ENCODE measurements around the gene LRRC9. TPM values are rescaled to one million over a fixed set of nuclear protein-coding genes. Genes with fewer than 3 reads are reported as not detected.

Gene LRRC9
- total RNA-seq, 1 experiment from 2014 or later, result not detected

DNA sequence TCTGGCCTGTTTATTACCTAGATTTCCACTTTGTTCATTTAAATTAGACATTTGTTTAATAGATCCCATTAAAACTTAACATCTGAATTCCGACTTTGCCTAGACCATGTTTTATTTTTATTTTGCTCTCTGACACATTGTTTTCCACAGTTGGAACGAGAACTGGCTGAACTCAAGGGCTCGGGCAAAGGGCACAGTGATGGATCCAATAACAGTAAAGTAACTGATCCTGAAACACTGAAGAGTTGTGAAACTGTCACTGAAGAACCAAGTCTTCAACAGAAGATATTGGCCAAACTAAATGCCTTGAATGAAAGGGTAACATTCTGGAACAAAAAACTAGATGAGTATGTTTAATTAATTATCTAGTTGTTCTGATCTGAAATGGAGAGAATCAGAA is 39.7 kb downstream of the LRRC9 start:
- intact Hi-C loops (cut with micrococcal nuclease; ENCODE audit: unreplicated experiment), result no loop called here
- Histone ChIP-seq H3K27me3 (ENCODE audit: insufficient read depth, low read depth) (no peaks in the 10 kb centered on the region), H3K4me3 (no peak overlapping the region), H4K20me1 (ENCODE audit: insufficient read depth) (no peaks in the 10 kb centered on the region), H3K79me2 (ENCODE audit: low read depth) (no peaks in the 10 kb centered on the region), H3K4me2 (no peak overlapping the region), H3F3A (ENCODE audit: insufficient read depth, low read depth) (no peaks in the 10 kb centered on the region), H3K36me3 (ENCODE audit: low read depth) (no peaks in the 10 kb centered on the region), H3K27ac (no peak overlapping the region), H3K9me2 (ENCODE audit: insufficient read depth) (no peaks in the 10 kb centered on the region), H3K9me3 (ENCODE audit: insufficient read depth, low read depth) (0 out of 2 replicates have a peak, but pooled peaks cover 7% of the 10 kb centered on the region), H2AFZ (no peak overlapping the region), H3K4me1 (replicated peaks; ENCODE audit: insufficient read depth) (no peaks in the 10 kb centered on the region)
- POLR2A ChIA-PET (ENCODE audit: unreplicated experiment), result no interaction called here
- DNase-seq, result no peak
- TF ChIP-seq EZH2 (IDR thresholded peaks at IDR 0.05; ENCODE audit: low read depth), result no peak
- TF ChIP-seq, protein P1, sequence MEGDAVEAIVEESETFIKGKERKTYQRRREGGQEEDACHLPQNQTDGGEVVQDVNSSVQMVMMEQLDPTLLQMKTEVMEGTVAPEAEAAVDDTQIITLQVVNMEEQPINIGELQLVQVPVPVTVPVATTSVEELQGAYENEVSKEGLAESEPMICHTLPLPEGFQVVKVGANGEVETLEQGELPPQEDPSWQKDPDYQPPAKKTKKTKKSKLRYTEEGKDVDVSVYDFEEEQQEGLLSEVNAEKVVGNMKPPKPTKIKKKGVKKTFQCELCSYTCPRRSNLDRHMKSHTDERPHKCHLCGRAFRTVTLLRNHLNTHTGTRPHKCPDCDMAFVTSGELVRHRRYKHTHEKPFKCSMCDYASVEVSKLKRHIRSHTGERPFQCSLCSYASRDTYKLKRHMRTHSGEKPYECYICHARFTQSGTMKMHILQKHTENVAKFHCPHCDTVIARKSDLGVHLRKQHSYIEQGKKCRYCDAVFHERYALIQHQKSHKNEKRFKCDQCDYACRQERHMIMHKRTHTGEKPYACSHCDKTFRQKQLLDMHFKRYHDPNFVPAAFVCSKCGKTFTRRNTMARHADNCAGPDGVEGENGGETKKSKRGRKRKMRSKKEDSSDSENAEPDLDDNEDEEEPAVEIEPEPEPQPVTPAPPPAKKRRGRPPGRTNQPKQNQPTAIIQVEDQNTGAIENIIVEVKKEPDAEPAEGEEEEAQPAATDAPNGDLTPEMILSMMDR (conservative IDR thresholded peaks at IDR 0.05), result no peak
- no TSS peak for BruUV-seq (replicated peaks)
- CTCF ChIA-PET, result no interaction called here

DNA sequence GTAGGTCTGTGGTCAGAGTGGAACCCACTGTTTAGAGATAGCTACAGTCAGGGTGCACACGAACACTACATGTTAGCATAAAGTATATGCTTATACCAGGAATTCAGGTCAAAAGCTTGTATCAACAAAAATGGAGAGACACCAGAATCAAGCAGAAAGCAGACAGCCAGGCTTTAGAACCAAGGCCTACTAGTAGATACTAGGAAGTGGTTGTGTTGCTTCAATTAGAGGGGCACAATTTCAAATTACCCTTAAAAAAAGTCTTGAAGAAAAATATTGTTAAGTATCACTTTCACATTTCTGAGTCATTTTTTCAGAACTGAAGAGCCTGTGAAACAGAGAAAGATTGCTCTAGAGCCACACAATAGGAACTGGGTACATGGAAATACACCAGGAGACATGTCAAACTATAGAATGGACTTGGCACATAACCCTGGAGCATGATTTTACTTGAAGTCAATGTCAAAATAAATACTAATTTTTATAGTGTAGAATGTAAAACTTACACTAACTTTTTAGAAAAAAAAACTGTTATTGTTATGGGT is 41.6 kb downstream of the LRRC9 start:
- intact Hi-C loops (cut with micrococcal nuclease; ENCODE audit: unreplicated experiment), result no loop called here
- Histone ChIP-seq H4K20me1 (ENCODE audit: insufficient read depth) (no peaks in the 10 kb centered on the region), H3K9me2 (ENCODE audit: insufficient read depth) (no peaks in the 10 kb centered on the region), H3K9me3 (ENCODE audit: insufficient read depth, low read depth) (0 out of 2 replicates have a peak, but pooled peaks cover 4% of the 10 kb centered on the region), H3K4me2 (no peak overlapping the region), H3K79me2 (ENCODE audit: low read depth) (no peaks in the 10 kb centered on the region), H3K4me1 (replicated peaks; ENCODE audit: insufficient read depth) (no peaks in the 10 kb centered on the region), H3K4me3 (no peak overlapping the region), H3F3A (ENCODE audit: insufficient read depth, low read depth) (no peaks in the 10 kb centered on the region), H3K27me3 (ENCODE audit: insufficient read depth, low read depth) (no peaks in the 10 kb centered on the region), H3K27ac (no peak overlapping the region), H2AFZ (no peak overlapping the region), H3K36me3 (ENCODE audit: low read depth) (no peaks in the 10 kb centered on the region)
- DNase-seq, result no peak
- ChIA-PET POLR2A (ENCODE audit: unreplicated experiment) (no interaction called here), CTCF (interaction anchor here (0.7 kb wide), 1 partner anchor 1366 kb away, joined by 3 read pairs; no protein-coding TSS in a partner anchor)
- BruUV-seq (replicated peaks), result no TSS peak
- TF ChIP-seq EZH2 (IDR thresholded peaks at IDR 0.05; ENCODE audit: low read depth), result no peak

- intact Hi-C loops (cut with micrococcal nuclease; ENCODE audit: unreplicated experiment), result loop anchor here (1.0 to 5.0 kb wide), 4 partner anchors 200 to 1288 kb away; partner anchors contain the start of gene DHRS7
- H3K4me3 ChIP-seq, result no peak overlapping the region
- BruUV-seq (replicated peaks), result no TSS peak
- H3K79me2 ChIP-seq (ENCODE audit: low read depth), result no peaks in the 10 kb centered on the region
- H3K27me3 ChIP-seq (ENCODE audit: insufficient read depth, low read depth), result no peaks in the 10 kb centered on the region
- no peak for DNase-seq
- no peak overlapping the region for H3K27ac ChIP-seq
- TF ChIP-seq EZH2 (IDR thresholded peaks at IDR 0.05; ENCODE audit: low read depth), result no peak
- TF ChIP-seq, protein P1 (conservative IDR thresholded peaks at IDR 0.05), result no peak
- no peaks in the 10 kb centered on the region for H3K36me3 ChIP-seq (ENCODE audit: low read depth)
- 0 out of 2 replicates have a peak, but pooled peaks cover 3% of the 10 kb centered on the region for H3K9me3 ChIP-seq (ENCODE audit: insufficient read depth, low read depth)
- ChIA-PET CTCF (interaction anchor here (0.6 to 2.3 kb wide), 2 partner anchors 220 to 261 kb away, joined by 3 to 11 read pairs; no protein-coding TSS in a partner anchor), POLR2A (ENCODE audit: unreplicated experiment) (no interaction called here)
- H3K4me2 ChIP-seq, result no peak overlapping the region
- no peak overlapping the region for H2AFZ ChIP-seq
- no peaks in the 10 kb centered on the region for H3K9me2 ChIP-seq (ENCODE audit: insufficient read depth)
- H4K20me1 ChIP-seq (ENCODE audit: insufficient read depth), result no peaks in the 10 kb centered on the region
- H3F3A ChIP-seq (ENCODE audit: insufficient read depth, low read depth), result no peaks in the 10 kb centered on the region
- no peaks in the 10 kb centered on the region for H3K4me1 ChIP-seq (replicated peaks; ENCODE audit: insufficient read depth)
Measured at GRCh38 chr14:59964251-59965007, 44.5 kb downstream of the LRRC9 start.

Data from PC-9 (cell line).